ENCODE results near the gene TRAF3.

Gene TRAF3

DNA sequence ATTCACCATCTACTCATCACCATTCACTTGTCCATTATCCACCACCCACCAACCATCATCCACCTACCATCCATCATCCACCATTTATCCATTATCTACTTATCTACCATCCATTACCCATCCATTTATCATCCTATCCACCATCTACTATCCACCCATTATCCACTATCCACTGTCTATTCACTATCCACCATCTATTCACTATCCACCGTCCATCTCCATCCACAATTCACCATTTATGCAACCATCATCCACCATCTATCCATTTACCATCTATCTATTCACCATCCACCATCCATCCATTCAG lies 143.7 kb downstream of the TRAF3 start:
- TF ChIP-seq, protein P1, sequence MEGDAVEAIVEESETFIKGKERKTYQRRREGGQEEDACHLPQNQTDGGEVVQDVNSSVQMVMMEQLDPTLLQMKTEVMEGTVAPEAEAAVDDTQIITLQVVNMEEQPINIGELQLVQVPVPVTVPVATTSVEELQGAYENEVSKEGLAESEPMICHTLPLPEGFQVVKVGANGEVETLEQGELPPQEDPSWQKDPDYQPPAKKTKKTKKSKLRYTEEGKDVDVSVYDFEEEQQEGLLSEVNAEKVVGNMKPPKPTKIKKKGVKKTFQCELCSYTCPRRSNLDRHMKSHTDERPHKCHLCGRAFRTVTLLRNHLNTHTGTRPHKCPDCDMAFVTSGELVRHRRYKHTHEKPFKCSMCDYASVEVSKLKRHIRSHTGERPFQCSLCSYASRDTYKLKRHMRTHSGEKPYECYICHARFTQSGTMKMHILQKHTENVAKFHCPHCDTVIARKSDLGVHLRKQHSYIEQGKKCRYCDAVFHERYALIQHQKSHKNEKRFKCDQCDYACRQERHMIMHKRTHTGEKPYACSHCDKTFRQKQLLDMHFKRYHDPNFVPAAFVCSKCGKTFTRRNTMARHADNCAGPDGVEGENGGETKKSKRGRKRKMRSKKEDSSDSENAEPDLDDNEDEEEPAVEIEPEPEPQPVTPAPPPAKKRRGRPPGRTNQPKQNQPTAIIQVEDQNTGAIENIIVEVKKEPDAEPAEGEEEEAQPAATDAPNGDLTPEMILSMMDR (IDR thresholded peaks at IDR 0.05; ENCODE audit: insufficient read depth, low read depth, low read length, missing control alignments), result no peak
- no peak overlapping the region for H3K4me3 ChIP-seq (ENCODE audit: low read depth, low read length)
- no peak for DNase-seq (ENCODE audit: low read depth)

DNA sequence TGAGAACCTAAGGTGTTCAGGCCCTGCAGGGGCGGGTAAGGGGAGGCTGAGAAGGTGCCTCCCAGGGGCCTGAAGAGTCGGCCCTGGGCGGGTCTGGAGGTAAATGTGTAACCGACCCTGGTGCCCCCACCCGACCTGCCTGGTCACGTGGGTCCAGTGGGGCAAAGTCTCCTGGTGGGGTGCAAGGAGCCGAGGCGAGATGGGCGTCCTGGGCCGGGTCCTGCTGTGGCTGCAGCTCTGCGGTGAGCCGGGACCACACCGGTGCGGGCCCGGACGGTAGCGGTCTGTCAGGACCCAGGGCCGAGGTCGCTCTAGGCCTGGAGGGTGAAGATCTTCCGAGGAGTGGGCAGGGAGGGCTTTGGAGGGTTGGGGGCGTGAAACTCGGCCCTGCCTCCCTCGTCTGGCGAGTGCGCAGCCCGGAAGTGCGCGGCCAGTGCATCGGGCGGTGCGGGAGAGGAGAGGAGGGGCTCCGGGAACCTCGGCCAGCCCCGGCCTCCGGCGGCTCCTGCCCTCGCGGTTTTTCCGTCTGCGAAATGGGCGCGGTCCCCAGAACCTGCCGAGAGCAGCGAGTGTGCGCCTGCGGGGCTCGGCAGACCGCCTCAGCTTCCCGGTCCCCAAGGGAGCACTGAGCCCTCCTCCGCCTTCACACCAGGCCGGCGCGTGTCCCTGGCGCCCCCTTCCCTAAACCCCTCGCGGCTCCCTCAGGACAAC lies 145.4 kb downstream of the TRAF3 start, which contains the start of gene AMN:
AMN (plus strand) TSS at position 174 of the 711 bp plus-strand sequence; CDS start at position 200, 26 bp downstream.
- TF ChIP-seq, protein P1 (IDR thresholded peaks at IDR 0.05; ENCODE audit: insufficient read depth, low read depth, low read length, missing control alignments), result no peak
- peak within 1 kb of the TSS; percentile 30 for H3K4me3 ChIP-seq (ENCODE audit: low read depth, low read length)

DNA sequence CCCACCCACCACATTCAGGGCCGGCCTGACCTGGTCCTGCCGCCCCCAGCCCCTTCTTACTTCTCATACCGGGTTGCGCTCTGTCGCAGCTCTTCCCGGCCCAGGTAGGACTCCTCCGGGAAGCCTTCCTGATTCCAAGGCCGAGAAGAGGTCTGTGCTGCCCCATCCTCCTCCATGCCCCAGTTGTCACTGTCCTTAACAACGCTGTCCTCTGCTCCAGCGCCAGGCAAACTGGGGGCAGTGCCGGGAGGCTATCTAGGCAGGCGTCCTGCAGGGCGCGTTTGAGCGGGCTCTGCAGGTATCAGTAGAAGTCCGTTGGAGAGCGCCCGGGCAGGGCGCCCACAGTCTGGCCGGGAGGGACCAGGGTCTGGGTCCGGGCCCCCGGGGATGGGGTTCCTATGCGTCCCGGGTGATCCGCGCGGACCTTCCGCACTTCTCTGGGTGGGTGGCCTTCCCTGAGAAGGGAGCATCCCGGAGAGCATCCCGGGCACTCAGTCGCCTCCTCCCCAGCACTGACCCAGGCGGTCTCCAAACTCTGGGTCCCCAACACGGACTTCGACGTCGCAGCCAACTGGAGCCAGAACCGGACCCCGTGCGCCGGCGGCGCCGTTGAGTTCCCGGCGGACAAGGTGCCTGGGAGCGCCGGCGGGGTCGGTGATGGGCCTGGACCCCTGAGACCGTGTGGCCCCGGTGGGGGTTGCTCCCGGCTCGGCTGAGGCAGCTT lies 146.1 kb downstream of the TRAF3 start:
- peak overlapping the region; percentile 30 for H3K4me3 ChIP-seq (ENCODE audit: low read depth, low read length)
- TF ChIP-seq, protein P1 (IDR thresholded peaks at IDR 0.05; ENCODE audit: insufficient read depth, low read depth, low read length, missing control alignments), result no peak
- DNase-seq (ENCODE audit: low read depth), result no peak

More for the DNA sequence above, 145.4 kb downstream of the TRAF3 start, which contains the start of gene AMN:
- peak; percentile 58 for DNase-seq (ENCODE audit: low read depth)

DNA sequence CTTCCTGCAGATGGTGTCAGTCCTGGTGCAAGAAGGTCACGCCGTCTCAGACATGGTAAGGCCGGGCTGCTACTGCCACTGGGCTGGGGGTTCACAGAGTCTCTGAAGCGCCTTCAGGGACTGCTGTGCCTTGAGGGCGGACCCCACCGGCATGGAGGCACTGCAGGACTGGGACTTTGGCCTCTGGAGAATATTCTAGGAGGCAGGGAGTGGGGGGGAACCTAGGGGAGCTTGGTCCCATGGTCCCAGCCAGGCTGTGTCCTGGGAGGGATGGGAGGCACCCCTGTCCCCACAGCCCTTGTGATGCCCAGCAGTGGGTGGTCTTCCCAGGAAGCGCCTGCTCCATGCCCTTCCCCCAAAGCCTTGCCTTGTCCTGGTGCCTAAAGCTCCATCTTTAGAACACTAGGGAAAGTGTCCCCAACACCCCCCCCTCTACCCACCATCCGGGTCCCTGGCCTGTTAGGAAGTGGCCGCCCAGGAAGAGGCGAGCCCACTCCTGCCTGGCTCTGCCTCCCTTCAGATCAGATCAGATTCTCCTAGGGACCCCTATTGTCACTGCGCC lies 146.8 kb downstream of the TRAF3 start:
- TF ChIP-seq, protein P1 (IDR thresholded peaks at IDR 0.05; ENCODE audit: insufficient read depth, low read depth, low read length, missing control alignments), result no peak
- no peak overlapping the region for H3K4me3 ChIP-seq (ENCODE audit: low read depth, low read length)
- no peak for DNase-seq (ENCODE audit: low read depth)

DNA sequence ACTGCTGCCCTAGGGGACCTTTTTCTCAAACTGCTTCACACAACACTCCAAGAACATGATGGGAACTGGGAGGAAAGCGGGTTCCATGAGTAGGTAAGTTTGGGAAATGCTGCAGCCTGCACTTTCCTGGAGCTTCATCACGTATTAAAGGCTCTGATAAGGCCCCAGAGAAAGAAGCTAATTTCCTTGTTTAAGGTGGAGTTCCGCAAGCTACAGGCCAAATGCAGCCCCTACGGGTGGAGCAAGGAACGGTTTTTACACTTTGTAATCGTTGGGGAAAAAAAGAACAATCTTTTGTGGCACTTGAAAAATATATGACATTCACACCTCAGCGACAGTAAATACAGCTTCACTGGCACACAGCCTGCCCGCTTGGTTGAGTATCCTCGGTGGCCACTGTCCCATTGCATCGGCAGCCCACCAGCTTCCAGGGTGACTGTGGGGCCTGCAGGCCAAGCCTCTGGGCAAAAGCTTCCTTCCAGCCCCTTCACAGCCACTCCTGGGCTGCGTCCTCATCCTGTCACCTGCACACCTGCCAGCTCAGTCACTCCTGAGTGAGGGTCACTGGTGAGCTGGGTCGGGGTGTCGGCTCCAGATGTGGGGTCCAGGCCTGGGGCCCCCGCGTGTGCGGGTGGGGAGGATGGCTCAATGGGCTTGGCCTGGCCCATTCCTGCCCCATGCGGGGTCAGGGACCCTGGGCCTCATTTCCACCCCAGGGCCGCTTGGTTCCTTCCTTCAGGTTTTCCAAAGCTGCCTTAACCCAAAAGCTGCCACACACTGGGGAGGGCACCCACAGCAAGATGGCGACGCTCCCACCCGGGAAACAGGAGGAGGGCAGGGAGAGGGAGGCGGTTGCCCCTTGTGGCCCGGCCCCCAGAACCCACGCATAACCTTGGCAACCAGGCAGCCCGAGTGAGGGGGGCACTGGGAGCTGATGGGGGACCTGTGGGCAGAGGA lies 147.7 kb downstream of the TRAF3 start:
- DNase-seq (ENCODE audit: low read depth), result no peak
- H3K4me3 ChIP-seq (ENCODE audit: low read depth, low read length), result no peak overlapping the region
- TF ChIP-seq, protein P1 (IDR thresholded peaks at IDR 0.05; ENCODE audit: insufficient read depth, low read depth, low read length, missing control alignments), result no peak

DNA sequence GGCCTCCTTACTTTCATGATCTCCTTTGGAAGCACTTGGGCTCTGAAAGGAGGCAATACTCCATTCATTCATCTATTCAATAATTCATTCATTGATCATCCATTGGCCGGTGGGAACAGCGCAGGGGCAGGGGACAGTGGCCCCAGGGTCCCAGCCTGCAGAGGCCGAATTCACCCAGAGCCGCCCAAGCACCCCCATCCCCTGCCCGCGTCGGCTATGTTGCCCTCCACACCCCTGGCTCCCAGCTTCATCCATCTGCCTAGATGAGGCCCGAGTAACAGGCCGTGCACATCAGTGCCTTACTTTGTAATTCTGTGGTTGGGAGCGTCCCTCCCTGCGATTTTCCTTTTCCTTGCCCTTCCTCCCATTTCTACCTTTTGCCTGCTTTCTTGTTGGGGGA lies 148.4 kb downstream of the TRAF3 start:
- no peak overlapping the region for H3K4me3 ChIP-seq (ENCODE audit: low read depth, low read length)
- TF ChIP-seq, protein P1 (IDR thresholded peaks at IDR 0.05; ENCODE audit: insufficient read depth, low read depth, low read length, missing control alignments), result no peak
- DNase-seq (ENCODE audit: low read depth), result no peak
